Gastrocnemius medialis (tissue), 4 donors: Measurements from ENCODE around the gene UMAD1. TPM values are rescaled to one million over a fixed set of nuclear protein-coding genes. Genes with fewer than 3 reads are reported as not detected.

ENCODE experiments used
- ATAC-seq, 2 donors: fragments of 150-250 bp; one replicate each; pipeline ENCODE4 v1.9.1; 2016
- DNase-seq, 2 donors: peaks; one replicate each; pipeline ENCODE4 v3.0.0-alpha.2; 2019
- H3K27ac ChIP-seq, 4 donors: fragments of 200-600 bp; sonication (generic); 1 replicate in 1 of 4; 2 replicates in 3 of 4; pipeline ENCODE4 v1.5.1; 2016 to 2018; ENCODE audit warnings: mild to moderate bottlenecking in 2 of 4, moderate library complexity in 1 of 4
- H3K27me3 ChIP-seq, 3 donors: fragments of 200-600 bp; sonication (generic) in 2 of 3; 1 replicate in 1 of 3; 2 replicates in 2 of 3; pipeline versions ENCODE4 v1.5.1 to v1.6.0; 2016 to 2019; ENCODE audit warnings: mild to moderate bottlenecking in 1 of 3, moderate library complexity in 1 of 3
- H3K36me3 ChIP-seq, 2 donors: fragments of 200-600 bp; sonication (generic) in 1 of 2; one replicate each; pipeline ENCODE4 v1.5.1; 2017 to 2018
- H3K4me1 ChIP-seq, 2 donors: fragments of 200-600 bp; sonication (generic) in 1 of 2; one replicate each; pipeline ENCODE4 v1.5.1; 2016 to 2017; ENCODE audit warnings: mild to moderate bottlenecking in 2 of 2
- H3K4me3 ChIP-seq, 4 donors: fragments of 200-600 bp; sonication (generic) in 3 of 4; 1 replicate in 1 of 4; 2 replicates in 3 of 4; pipeline ENCODE4 v1.5.1; 2016 to 2019; ENCODE audit warnings: mild to moderate bottlenecking in 2 of 4
- H3K9me3 ChIP-seq, 3 donors: fragments of 200-600 bp; sonication (generic) in 2 of 3; 1 replicate in 1 of 3; 2 replicates in 2 of 3; pipeline ENCODE4 v1.5.1; 2016 to 2019
- POLR2A ChIP-seq, 2 donors: fragments of 450-650 bp; IDR thresholded peaks; one replicate each; pipeline ENCODE4 v1.6.1; 2017; ENCODE audit warnings: antibody characterized with exemption in 2 of 2, mild to moderate bottlenecking in 2 of 2, moderate library complexity in 2 of 2
- in situ Hi-C, 4 donors: fragments of 200-750 bp; cut with MboI; loops; one replicate each; pipeline versions ENCODE4 v1.15.0 to v1.8.0; 2017; ENCODE audit warnings: low sequenced_read_pairs in 4 of 4
- intact Hi-C: fragments of 100-400 bp; cut with DNase I; formaldehyde crosslinking; loops from one replicate; pipeline ENCODE4 v1.15.1; 2023; ENCODE audit warnings: low total_unique reads
- total RNA-seq, 4 donors: library from RNA; depleted of rRNA; stranded (reverse); fragments of >200 nt; gene quantifications; one replicate each; pipeline versions ENCODE4 v1.1.0 to v1.2.3, GENCODE V29; 2016
- TF ChIP-seq, protein P1 (sequence below), 5 experiments: fragments of 450-650 bp in 3 of 5; fragments of 200-600 bp in 2 of 5; sonication (generic) in 2 of 5; IDR thresholded peaks in 4 of 5; conservative IDR thresholded peaks in 1 of 5; 1 replicate in 4 of 5; 2 replicates in 1 of 5; pipeline ENCODE4 v1.5.1; 2016 to 2019; ENCODE audit warnings: antibody characterized with exemption in 5 of 5, mild to moderate bottlenecking in 3 of 5, moderate library complexity in 3 of 5

UMAD1 gene
- total RNA-seq, 4 donors from 2014 or later = 10.2 to 16.0 (median 11.1) TPM

- ATAC-seq (no peak), DNase-seq (no peak)
- Histone ChIP-seq H3K4me3 (no peak overlapping the region), H3K27ac (peak overlapping the region in 2 of 4 donors; percentile 8 to 53), H3K27me3 (no peaks in the 10 kb centered on the region), H3K4me1 (peaks cover 18 to 33% of the 10 kb centered on the region in 2 donors), H3K9me3 (no peaks in the 10 kb centered on the region), H3K36me3 (no peaks in the 10 kb centered on the region)
- TF ChIP-seq, protein P1, sequence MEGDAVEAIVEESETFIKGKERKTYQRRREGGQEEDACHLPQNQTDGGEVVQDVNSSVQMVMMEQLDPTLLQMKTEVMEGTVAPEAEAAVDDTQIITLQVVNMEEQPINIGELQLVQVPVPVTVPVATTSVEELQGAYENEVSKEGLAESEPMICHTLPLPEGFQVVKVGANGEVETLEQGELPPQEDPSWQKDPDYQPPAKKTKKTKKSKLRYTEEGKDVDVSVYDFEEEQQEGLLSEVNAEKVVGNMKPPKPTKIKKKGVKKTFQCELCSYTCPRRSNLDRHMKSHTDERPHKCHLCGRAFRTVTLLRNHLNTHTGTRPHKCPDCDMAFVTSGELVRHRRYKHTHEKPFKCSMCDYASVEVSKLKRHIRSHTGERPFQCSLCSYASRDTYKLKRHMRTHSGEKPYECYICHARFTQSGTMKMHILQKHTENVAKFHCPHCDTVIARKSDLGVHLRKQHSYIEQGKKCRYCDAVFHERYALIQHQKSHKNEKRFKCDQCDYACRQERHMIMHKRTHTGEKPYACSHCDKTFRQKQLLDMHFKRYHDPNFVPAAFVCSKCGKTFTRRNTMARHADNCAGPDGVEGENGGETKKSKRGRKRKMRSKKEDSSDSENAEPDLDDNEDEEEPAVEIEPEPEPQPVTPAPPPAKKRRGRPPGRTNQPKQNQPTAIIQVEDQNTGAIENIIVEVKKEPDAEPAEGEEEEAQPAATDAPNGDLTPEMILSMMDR (IDR thresholded peaks at IDR 0.05 in 4 of 5, conservative IDR thresholded peaks at IDR 0.05 in 1 of 5) = no peak
- TF ChIP-seq POLR2A (IDR thresholded peaks at IDR 0.05) = no peak
- in situ Hi-C loops (no loop called here), intact Hi-C loops (no loop called here)
Observed at GRCh38 chr7:7868572-7868899, 228.0 kb downstream of the UMAD1 start.

- DNase-seq = no peak
- Histone ChIP-seq H3K9me3 (no peaks in the 10 kb centered on the region), H3K4me1 (peaks cover 18 to 33% of the 10 kb centered on the region in 2 donors), H3K4me3 (no peak overlapping the region), H3K36me3 (no peaks in the 10 kb centered on the region), H3K27me3 (no peaks in the 10 kb centered on the region), H3K27ac (peak overlapping the region in 2 of 4 donors; percentile 8 to 53)
- TF ChIP-seq, protein P1 (IDR thresholded peaks at IDR 0.05 in 4 of 5, conservative IDR thresholded peaks at IDR 0.05 in 1 of 5) = no peak
- TF ChIP-seq POLR2A (IDR thresholded peaks at IDR 0.05) = no peak
- ATAC-seq = no peak
- in situ Hi-C loops = no loop called here
- intact Hi-C loops = no loop called here
Observed at GRCh38 chr7:7869036-7869435, 228.5 kb downstream of the UMAD1 start.

- TF ChIP-seq, protein P1 (IDR thresholded peaks at IDR 0.05 in 4 of 5, conservative IDR thresholded peaks at IDR 0.05 in 1 of 5) = no peak
- TF ChIP-seq POLR2A (IDR thresholded peaks at IDR 0.05) = no peak
- Histone ChIP-seq H3K9me3 (no peaks in the 10 kb centered on the region), H3K4me3 (no peak overlapping the region), H3K36me3 (no peaks in the 10 kb centered on the region), H3K4me1 (peaks cover 18 to 33% of the 10 kb centered on the region in 2 donors), H3K27me3 (no peaks in the 10 kb centered on the region), H3K27ac (peak overlapping the region in 1 of 4 donors; percentile 41)
- in situ Hi-C loops (no loop called here), intact Hi-C loops (no loop called here)
- DNase-seq (no peak), ATAC-seq (no peak)
Observed at GRCh38 chr7:7869651-7870050, 229.1 kb downstream of the UMAD1 start.

- intact Hi-C loops = no loop called here
- in situ Hi-C loops = no loop called here
- TF ChIP-seq POLR2A (IDR thresholded peaks at IDR 0.05) = no peak
- TF ChIP-seq, protein P1 (IDR thresholded peaks at IDR 0.05 in 4 of 5, conservative IDR thresholded peaks at IDR 0.05 in 1 of 5) = no peak
- Histone ChIP-seq H3K27ac (peak overlapping the region in 1 of 4 donors; percentile 41), H3K27me3 (no peaks in the 10 kb centered on the region), H3K36me3 (no peaks in the 10 kb centered on the region), H3K4me1 (peaks cover 18 to 33% of the 10 kb centered on the region in 2 donors), H3K4me3 (no peak overlapping the region), H3K9me3 (no peaks in the 10 kb centered on the region)
- DNase-seq = no peak
- ATAC-seq = no peak
Observed at GRCh38 chr7:7870555-7870954, 230.0 kb downstream of the UMAD1 start.

DNA sequence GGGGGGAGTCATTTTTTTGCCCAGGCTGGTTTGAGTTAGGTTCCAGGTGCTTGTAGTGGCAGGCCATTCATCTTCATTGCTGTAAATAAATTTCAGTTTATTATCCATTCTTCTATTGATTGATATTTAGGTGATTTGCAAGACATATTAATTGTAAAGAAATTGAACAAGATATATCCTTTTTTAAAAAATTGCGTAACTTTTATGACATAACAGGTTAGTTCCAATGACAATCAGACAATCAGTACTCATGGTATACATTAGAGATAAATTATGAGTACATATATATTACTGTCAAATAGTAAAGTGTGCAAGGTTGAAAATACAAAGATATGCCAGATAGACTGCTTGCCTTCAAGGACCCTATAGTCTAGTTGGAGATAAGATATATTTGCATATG lies 235.9 kb downstream of the UMAD1 start:
- intact Hi-C loops = no loop called here

More for the DNA sequence above, 235.9 kb downstream of the UMAD1 start:
- Histone ChIP-seq H3K4me1 (no peaks in the 10 kb centered on the region), H3K9me3 (no peaks in the 10 kb centered on the region), H3K4me3 (no peak overlapping the region), H3K27me3 (no peaks in the 10 kb centered on the region), H3K36me3 (no peaks in the 10 kb centered on the region), H3K27ac (no peak overlapping the region)
- DNase-seq = no peak
- in situ Hi-C loops = no loop called here
- no peak for ATAC-seq
- no peak for TF ChIP-seq POLR2A (IDR thresholded peaks at IDR 0.05)
- TF ChIP-seq, protein P1 (IDR thresholded peaks at IDR 0.05 in 4 of 5, conservative IDR thresholded peaks at IDR 0.05 in 1 of 5) = no peak
